ENCODE measurements around the gene CHRNA4.

GRCh38 chr20:63383556-63383955 is 22.4 kb upstream of the CHRNA4 start:
- TF ChIP-seq EZH2 (IDR thresholded peaks at IDR 0.05; ENCODE audit: borderline replicate concordance, low read depth, low read length, severe bottlenecking): no peak
- TF ChIP-seq CTCF (IDR thresholded peaks at IDR 0.05; ENCODE audit: borderline replicate concordance, extremely low read depth, low read length, poor library complexity, severe bottlenecking): no peak
